Muscle of leg (tissue), 11 donors: ENCODE results near the gene PRTFDC1. TPM values are rescaled to one million over a fixed set of nuclear protein-coding genes. Genes with fewer than 3 reads are reported as not detected.
"Not testable (repeated sequence)": the region's sequence is repeated elsewhere in the genome, so short reads cannot be mapped to it uniquely, and the experiment has no call there.

Experiments used
- DNase-seq: peaks from one replicate; pipeline ENCODE4 v3.0.0; 2013
- H3K27ac ChIP-seq: one replicate; pipeline ENCODE4 v1.5.1; 2013; ENCODE audit warnings: mild to moderate bottlenecking, low read length, control low read depth
- H3K27me3 ChIP-seq: one replicate; pipeline ENCODE4 v1.6.1; 2013; ENCODE audit warnings: low read length; ENCODE audit not compliant: control insufficient read depth, insufficient read depth
- H3K36me3 ChIP-seq: one replicate; pipeline ENCODE4 v1.6.1; 2013; ENCODE audit warnings: low read length; ENCODE audit not compliant: control insufficient read depth, insufficient read depth
- H3K4me1 ChIP-seq: one replicate; pipeline ENCODE4 v1.6.1; 2013; ENCODE audit warnings: low read length; ENCODE audit not compliant: control insufficient read depth, insufficient read depth
- H3K4me3 ChIP-seq: one replicate; pipeline ENCODE4 v1.5.1; 2013; ENCODE audit warnings: low read length, control low read depth
- H3K9me3 ChIP-seq: replicated peaks from 2 replicates; pipeline ENCODE4 v1.6.1; 2013; ENCODE audit warnings: low read depth, low read length; ENCODE audit not compliant: control insufficient read depth
- WGBS: methylation state at CpG from one replicate; pipeline ENCODE4 v1.1.5; 2013; ENCODE audit warnings: missing lambda C conversion rate; ENCODE audit not compliant: insufficient coverage; 5-methylcytosine and 5-hydroxymethylcytosine counted together
- polyA plus RNA-seq, 8 donors: library from polyadenylated mRNA; unstranded; fragments of 120-200 nt; gene quantifications; one replicate each; pipeline versions ENCODE4 v1.2.1 to v1.2.3, GENCODE V29; 2013; ENCODE audit warnings: inconsistent platforms in 1 of 8, low replicate concordance in 1 of 8; ENCODE audit not compliant: insufficient read length in 8 of 8, insufficient read depth in 1 of 8
- total RNA-seq: library from RNA; stranded (reverse); fragments of 120-200 nt; gene quantifications from one replicate; pipeline ENCODE4 v1.2.4, GENCODE V29; 2013

Gene PRTFDC1
- total and polyA plus RNA-seq, 9 donors: 12.6 to 21.6 (median 16.2) TPM

GRCh38 chr10:24968349-24968748 lies 15.9 kb upstream of the PRTFDC1 start:
- no peaks in the 10 kb centered on the region for H3K36me3 ChIP-seq
- no peak overlapping the region for H3K4me3 ChIP-seq
- DNase-seq: no peak
- 100% methylated on average over 4 of the region's 7 CpGs for WGBS
- no peaks in the 10 kb centered on the region for H3K9me3 ChIP-seq
- no peaks in the 10 kb centered on the region for H3K27me3 ChIP-seq
- H3K27ac ChIP-seq: no peak overlapping the region
- peaks cover 5% of the 10 kb centered on the region for H3K4me1 ChIP-seq

GRCh38 chr10:24966962-24967481 lies 14.6 kb upstream of the PRTFDC1 start:
- Histone ChIP-seq H3K4me3 (no peak overlapping the region), H3K36me3 (no peaks in the 10 kb centered on the region), H3K27me3 (no peaks in the 10 kb centered on the region), H3K4me1 (peaks cover 5% of the 10 kb centered on the region), H3K9me3 (no peaks in the 10 kb centered on the region), H3K27ac (no peak overlapping the region)
- no peak for DNase-seq
- WGBS: 77% methylated on average over 3 of the region's 5 CpGs

- Histone ChIP-seq H3K27me3 (no peaks in the 10 kb centered on the region), H3K36me3 (no peaks in the 10 kb centered on the region), H3K4me3 (no peak overlapping the region), H3K27ac (no peak overlapping the region), H3K4me1 (peaks cover 2% of the 10 kb centered on the region), H3K9me3 (no peaks in the 10 kb centered on the region)
- 86% methylated on average over 2 of the region's 3 CpGs for WGBS
- DNase-seq: no peak
Observed at GRCh38 chr10:24965051-24965450, 12.6 kb upstream of the PRTFDC1 start.

DNA sequence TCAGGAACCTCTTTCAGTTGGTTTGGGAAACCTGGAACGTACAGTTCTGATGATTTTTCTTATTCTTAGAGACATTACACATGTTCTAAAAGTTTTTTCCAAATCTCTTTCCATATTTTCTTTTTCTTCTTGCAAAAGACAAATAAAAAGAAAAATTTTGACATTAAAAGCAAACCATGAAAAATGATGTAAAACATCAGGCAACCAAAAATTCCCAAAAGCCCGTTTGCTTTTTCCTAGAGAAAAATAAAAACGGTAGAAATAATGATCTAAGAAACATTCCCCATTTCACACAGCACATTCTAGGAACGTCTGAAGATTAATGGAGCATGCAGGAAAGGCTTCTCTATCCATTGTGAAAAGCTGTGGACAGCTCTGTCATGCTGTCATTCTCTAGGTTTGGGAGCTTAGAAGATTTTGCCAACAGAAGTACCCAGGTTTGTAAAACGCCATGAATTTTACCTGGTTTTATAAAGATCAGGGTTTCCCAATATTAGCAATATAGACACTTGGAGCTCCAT lies 11.2 kb upstream of the PRTFDC1 start:
- 80% methylated on average over 1 of the region's 5 CpGs for WGBS
- Histone ChIP-seq H3K27ac (peak overlapping the region; percentile 52), H3K9me3 (no peaks in the 10 kb centered on the region), H3K36me3 (no peaks in the 10 kb centered on the region), H3K4me1 (peaks cover 9% of the 10 kb centered on the region), H3K27me3 (no peaks in the 10 kb centered on the region), H3K4me3 (no peak overlapping the region)
- peak; percentile 69 for DNase-seq

DNA sequence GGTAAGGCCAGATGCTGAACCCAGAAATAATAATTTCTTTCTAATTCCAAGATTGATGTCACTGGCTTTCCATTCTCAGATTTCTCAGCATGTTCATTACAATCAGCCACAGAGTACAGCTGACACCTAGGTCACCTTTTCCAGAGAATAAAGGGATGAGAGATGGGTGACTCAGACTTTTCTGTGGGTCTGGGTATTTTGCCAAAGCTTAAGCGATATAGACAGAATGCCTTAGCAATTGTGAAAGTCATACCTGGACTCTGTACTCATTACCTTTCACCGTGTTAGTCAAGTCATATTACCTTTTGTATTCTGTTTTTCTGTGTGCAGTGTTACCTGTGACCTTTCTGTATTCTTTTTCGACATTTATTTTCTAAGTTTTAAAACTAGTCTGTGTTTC lies 10.6 kb upstream of the PRTFDC1 start:
- DNase-seq: no peak
- no CpG with 5 or more reads among the region's 3 CpGs for WGBS
- Histone ChIP-seq H3K4me3 (no peak overlapping the region), H3K36me3 (no peaks in the 10 kb centered on the region), H3K9me3 (no peaks in the 10 kb centered on the region), H3K27me3 (no peaks in the 10 kb centered on the region), H3K4me1 (peaks cover 9% of the 10 kb centered on the region), H3K27ac (peak overlapping the region; percentile 29)

GRCh38 chr10:24961582-24961981 lies 9.2 kb upstream of the PRTFDC1 start:
- Histone ChIP-seq H3K27me3 (no peaks in the 10 kb centered on the region), H3K9me3 (no peaks in the 10 kb centered on the region), H3K36me3 (no peaks in the 10 kb centered on the region), H3K27ac (no peak overlapping the region), H3K4me3 (no peak overlapping the region), H3K4me1 (peaks cover 9% of the 10 kb centered on the region)
- no peak for DNase-seq
- WGBS: no CpG with 5 or more reads among the region's 4 CpGs

DNA sequence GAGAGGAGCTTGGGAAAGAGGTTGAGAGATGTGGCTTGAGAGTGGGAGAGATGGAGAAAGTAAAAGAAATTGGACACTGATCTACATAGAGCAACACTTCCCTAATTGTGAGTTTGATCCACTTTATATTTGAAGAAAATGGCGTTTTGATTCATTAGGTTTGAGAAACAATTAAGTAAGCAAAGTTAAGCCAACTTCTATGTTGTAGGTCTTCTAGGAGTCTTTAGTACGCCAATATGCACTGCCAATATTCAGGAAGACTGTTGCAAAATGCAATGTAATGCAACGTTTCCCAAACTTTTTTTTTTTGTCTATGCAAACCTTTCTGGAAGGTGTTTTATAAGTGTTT lies 7.0 kb upstream of the PRTFDC1 start:
- Histone ChIP-seq H3K9me3 (no peaks in the 10 kb centered on the region), H3K4me1 (peaks cover 9% of the 10 kb centered on the region), H3K27ac (peak overlapping the region; percentile 87), H3K4me3 (no peak overlapping the region), H3K36me3 (no peaks in the 10 kb centered on the region), H3K27me3 (no peaks in the 10 kb centered on the region)
- no CpG with 5 or more reads among the region's 3 CpGs for WGBS
- no peak for DNase-seq

- 10% methylated on average over 2 of the region's 5 CpGs for WGBS
- peak; percentile 98 for DNase-seq
- H3K4me3 ChIP-seq: no peak overlapping the region
Observed at GRCh38 chr10:24958721-24959381, 6.4 kb upstream of the PRTFDC1 start.

DNA sequence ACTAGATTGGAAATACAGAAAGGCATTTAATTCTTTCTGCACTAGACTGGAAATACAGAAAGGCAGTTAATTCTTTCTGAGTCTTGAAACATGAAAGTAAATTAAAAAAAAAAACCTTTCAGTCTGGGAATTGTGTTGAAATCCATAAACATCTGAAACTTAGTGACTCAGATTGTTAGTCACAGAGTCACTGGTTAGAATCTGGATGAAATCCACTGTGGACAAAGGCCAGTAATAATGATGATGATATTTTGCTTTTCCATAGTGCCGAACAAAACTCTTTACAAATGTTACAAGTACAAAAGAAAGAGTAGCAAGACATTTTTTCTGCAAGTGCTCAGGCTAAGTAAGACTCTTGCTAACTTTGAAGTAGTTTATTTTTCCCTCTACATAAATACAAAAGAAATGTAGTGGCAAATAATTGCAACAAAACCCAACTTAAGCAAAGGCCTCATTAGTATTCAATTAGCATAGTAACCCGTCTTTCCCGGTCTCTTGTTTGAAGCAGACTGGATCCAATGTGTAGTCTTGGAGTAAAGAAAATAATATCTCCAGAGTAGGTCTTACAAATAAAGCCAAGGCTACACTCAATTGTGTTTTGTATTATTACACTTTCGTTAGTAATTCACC lies 5.8 kb upstream of the PRTFDC1 start:
- DNase-seq: peak; percentile 97
- WGBS: no CpG with 5 or more reads among the region's 4 CpGs
- no peaks in the 10 kb centered on the region for H3K9me3 ChIP-seq
- peaks cover 17% of the 10 kb centered on the region for H3K4me1 ChIP-seq
- H3K4me3 ChIP-seq: no peak overlapping the region
- H3K36me3 ChIP-seq: no peaks in the 10 kb centered on the region
- no peaks in the 10 kb centered on the region for H3K27me3 ChIP-seq
- peak overlapping the region; percentile 87 for H3K27ac ChIP-seq

More at GRCh38 chr10:24958721-24959381, 6.4 kb upstream of the PRTFDC1 start:
- Histone ChIP-seq H3K27me3 (no peaks in the 10 kb centered on the region), H3K36me3 (no peaks in the 10 kb centered on the region), H3K27ac (peak overlapping the region; percentile 87), H3K9me3 (no peaks in the 10 kb centered on the region), H3K4me1 (peaks cover 11% of the 10 kb centered on the region)

GRCh38 chr10:24957624-24958051 lies 5.2 kb upstream of the PRTFDC1 start:
- peak; percentile 72 for DNase-seq
- not testable (repeated sequence) for H3K9me3 ChIP-seq, H3K4me3 ChIP-seq, H3K36me3 ChIP-seq, H3K27me3 ChIP-seq
- WGBS: no CpG with 5 or more reads among the region's 6 CpGs
- H3K4me1 ChIP-seq: peaks cover 21% of the 10 kb centered on the region
- H3K27ac ChIP-seq: peak overlapping the region; percentile 87
